Muscle layer of colon (tissue), 2 donors: ENCODE measurements around the gene CIDEC.
"Not testable (repeated sequence)": the region's sequence is repeated elsewhere in the genome, so short reads cannot be mapped to it uniquely, and the experiment has no call there.

Experiments used
- H3K27ac ChIP-seq: one replicate; pipeline ENCODE4 v1.7.0; 2013; ENCODE audit warnings: low read depth, mild to moderate bottlenecking, low read length, moderate library complexity
- H3K27me3 ChIP-seq, 2 donors: one replicate each; pipeline ENCODE4 v1.7.0; 2013; ENCODE audit warnings: low read length in 2 of 2, mild to moderate bottlenecking in 2 of 2; ENCODE audit not compliant: insufficient read depth in 2 of 2, control insufficient read depth in 1 of 2
- H3K36me3 ChIP-seq: one replicate; pipeline ENCODE4 v1.7.0; 2013; ENCODE audit warnings: mild to moderate bottlenecking, low read length; ENCODE audit not compliant: insufficient read depth
- H3K4me1 ChIP-seq: one replicate; pipeline ENCODE4 v1.7.0; 2013; ENCODE audit warnings: mild to moderate bottlenecking, low read length; ENCODE audit not compliant: insufficient read depth
- H3K4me3 ChIP-seq, 2 donors: one replicate each; pipeline ENCODE4 v1.7.0; 2013; ENCODE audit warnings: low read length in 2 of 2, low read depth in 1 of 2, mild to moderate bottlenecking in 1 of 2, moderate library complexity in 1 of 2
- H3K9ac ChIP-seq: one replicate; pipeline ENCODE4 v1.7.0; 2013; ENCODE audit warnings: low read length
- H3K9me3 ChIP-seq: one replicate; pipeline ENCODE4 v1.7.0; 2013; ENCODE audit warnings: mild to moderate bottlenecking, low read length
- donor health status: abdominal sarcoma.
- donor health status: Adenocarcinoma of cecum.

Gene CIDEC

GRCh38 chr3:9899289-9899791 lies 19.3 kb upstream of the CIDEC start:
- peaks cover 8% of the 10 kb centered on the region for H3K4me1 ChIP-seq
- no peak overlapping the region for H3K27ac ChIP-seq
- H3K4me3 ChIP-seq, result no peak overlapping the region
- no peak overlapping the region for H3K9ac ChIP-seq
- no peaks in the 10 kb centered on the region for H3K27me3 ChIP-seq
- no peaks in the 10 kb centered on the region for H3K36me3 ChIP-seq
- H3K9me3 ChIP-seq, result no peaks in the 10 kb centered on the region

DNA sequence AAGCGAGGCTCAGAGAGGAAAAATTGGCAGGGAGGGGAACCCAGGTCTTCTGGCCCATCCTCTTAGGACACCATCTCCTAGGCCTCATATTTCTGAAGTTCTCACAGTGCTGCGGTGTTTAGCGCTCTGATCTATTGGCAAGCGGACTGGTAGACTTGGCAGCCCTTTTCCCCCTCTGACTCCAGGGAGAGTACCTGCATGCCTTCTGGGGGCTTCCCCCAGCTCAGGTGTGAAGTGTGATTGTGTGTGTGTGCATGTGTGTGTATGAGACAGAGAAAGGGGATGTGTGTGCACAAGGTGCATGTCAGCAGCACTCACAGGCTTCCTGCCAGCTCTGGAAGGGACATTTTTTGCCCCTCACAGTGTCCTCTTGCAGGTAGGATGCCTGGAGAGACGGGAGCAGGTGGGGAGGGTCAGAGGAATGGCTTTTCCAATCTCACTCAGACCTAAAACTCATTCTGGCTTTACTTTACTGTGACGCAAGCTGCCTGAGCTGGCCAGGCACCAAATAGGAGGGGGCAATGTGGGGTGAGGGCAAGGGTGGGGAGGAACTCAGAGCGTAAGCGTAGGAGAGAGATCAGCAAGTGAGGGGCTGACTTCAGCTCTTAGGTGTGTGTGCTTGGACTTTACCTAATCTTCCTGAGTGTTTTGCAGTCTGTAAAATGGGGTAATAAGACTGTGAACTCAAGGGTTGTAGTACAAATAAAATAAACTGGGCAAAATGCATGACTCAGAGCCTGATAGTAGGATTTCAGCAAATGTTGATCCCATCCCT lies 18.6 kb upstream of the CIDEC start:
- no peak overlapping the region for H3K27ac ChIP-seq
- H3K4me3 ChIP-seq, result no peak overlapping the region

DNA sequence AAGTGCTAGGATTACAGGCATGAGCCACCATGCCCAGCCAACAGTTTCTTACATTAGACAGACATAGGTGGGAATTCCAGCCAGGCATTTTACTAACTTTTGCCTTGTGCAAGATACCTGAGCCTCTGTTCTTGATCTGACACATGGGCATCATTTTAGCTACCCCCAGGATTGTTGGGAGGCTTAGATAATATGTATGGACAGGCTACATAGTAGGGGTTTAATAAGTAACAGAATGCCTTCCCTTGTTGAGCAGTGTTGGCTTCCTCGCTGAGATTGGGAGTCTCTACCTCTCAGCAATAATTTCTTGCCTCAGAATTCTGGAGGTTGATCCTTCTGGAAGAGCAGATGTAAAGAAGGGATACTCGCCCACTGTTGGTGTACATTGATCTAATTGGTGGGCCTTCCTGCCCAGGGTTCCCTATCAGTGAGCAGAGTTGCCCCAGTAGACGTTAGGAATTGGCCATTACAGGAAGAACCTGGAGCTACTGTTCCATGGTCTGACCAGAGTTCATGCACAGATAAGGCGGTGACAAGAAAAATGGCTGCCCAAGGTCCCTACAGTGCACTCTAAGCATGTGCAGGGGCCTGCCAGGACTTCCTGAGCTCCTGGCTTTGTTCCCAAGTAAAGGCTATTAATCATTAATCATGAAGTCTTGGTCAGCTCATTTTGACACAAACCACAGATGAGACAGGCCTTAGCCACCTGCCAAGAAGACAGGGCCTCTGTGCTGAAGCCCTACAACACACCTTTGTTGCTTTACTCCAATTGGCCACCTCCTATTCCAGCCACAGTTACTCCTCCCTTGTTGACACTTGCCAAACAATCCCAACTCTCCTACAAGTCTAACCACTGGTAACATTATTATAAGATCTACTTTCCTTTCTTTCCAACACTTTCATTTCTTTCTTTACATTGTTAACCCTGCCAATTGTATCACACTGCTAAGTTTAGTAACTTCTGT lies 17.6 kb upstream of the CIDEC start:
- Histone ChIP-seq H3K4me3 (no peak overlapping the region), H3K9ac (no peak overlapping the region), H3K9me3 (no peaks in the 10 kb centered on the region), H3K27ac (no peak overlapping the region), H3K36me3 (peaks cover 12% of the 10 kb centered on the region), H3K27me3 (no peaks in the 10 kb centered on the region), H3K4me1 (peaks cover 8% of the 10 kb centered on the region)

More for the DNA sequence above, 18.6 kb upstream of the CIDEC start:
- Histone ChIP-seq H3K36me3 (peaks cover 2% of the 10 kb centered on the region), H3K4me1 (peaks cover 8% of the 10 kb centered on the region), H3K9ac (no peak overlapping the region), H3K27me3 (no peaks in the 10 kb centered on the region), H3K9me3 (no peaks in the 10 kb centered on the region)

GRCh38 chr3:9896755-9897407 lies 16.8 kb upstream of the CIDEC start:
- H3K4me1 ChIP-seq, H3K4me3 ChIP-seq, H3K27me3 ChIP-seq, H3K9me3 ChIP-seq, H3K27ac ChIP-seq, H3K9ac ChIP-seq: not testable (repeated sequence)
- peaks cover 12% of the 10 kb centered on the region for H3K36me3 ChIP-seq

DNA sequence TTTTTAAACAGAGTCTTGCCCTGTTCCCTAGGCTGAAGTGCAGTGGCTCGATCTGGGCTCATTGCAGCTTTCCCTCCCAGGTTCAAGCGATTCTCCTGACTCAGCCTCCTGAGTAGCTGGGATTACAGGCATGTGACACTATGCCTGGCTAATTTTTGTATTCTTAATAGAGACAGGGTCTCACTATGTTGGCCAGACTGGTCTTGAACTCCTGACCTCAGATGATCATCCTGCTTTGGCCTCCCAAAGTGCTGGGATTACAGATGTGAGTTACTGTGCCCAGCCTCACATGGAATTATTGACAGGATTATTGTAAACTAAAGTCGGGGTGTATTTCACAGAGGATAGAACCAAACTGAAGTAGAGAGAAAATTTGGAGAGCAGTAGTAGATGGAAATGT lies 15.7 kb upstream of the CIDEC start:
- not testable (repeated sequence) for H3K9me3 ChIP-seq, H3K27me3 ChIP-seq, H3K4me3 ChIP-seq, H3K27ac ChIP-seq, H3K9ac ChIP-seq
- peaks cover 11% of the 10 kb centered on the region for H3K4me1 ChIP-seq
- H3K36me3 ChIP-seq, result peaks cover 12% of the 10 kb centered on the region

- Histone ChIP-seq H3K27me3 (no peaks in the 10 kb centered on the region), H3K4me3 (no peak overlapping the region), H3K9me3 (no peaks in the 10 kb centered on the region), H3K27ac (no peak overlapping the region), H3K4me1 (peaks cover 17% of the 10 kb centered on the region), H3K36me3 (peaks cover 12% of the 10 kb centered on the region), H3K9ac (no peak overlapping the region)
Observed at GRCh38 chr3:9893739-9894138, 13.7 kb upstream of the CIDEC start.

- Histone ChIP-seq H3K4me3 (peak overlapping the region; percentile 85 to 86), H3K27ac (peak overlapping the region; percentile 87), H3K27me3 (no peaks in the 10 kb centered on the region), H3K9ac (peak overlapping the region; percentile 95), H3K36me3 (peaks cover 12% of the 10 kb centered on the region), H3K4me1 (peaks cover 9% of the 10 kb centered on the region), H3K9me3 (no peaks in the 10 kb centered on the region)
Observed at GRCh38 chr3:9891072-9891622, 11.1 kb upstream of the CIDEC start.

GRCh38 chr3:9890249-9891071 lies 10.4 kb upstream of the CIDEC start, which contains the start of gene JAGN1:
Gene JAGN1, plus strand, starts transcription at chr3:9890610. Its CDS starts 113 bp downstream, at chr3:9890723.
- Histone ChIP-seq H3K9me3 (no peaks in the 10 kb centered on the region), H3K36me3 (peaks cover 12% of the 10 kb centered on the region), H3K4me3 (peak within 1 kb of the TSS; percentile 85 to 86), H3K27ac (peak within 1 kb of the TSS; percentile 87), H3K27me3 (no peaks in the 10 kb centered on the region), H3K9ac (peak within 1 kb of the TSS; percentile 95), H3K4me1 (peaks cover 9% of the 10 kb centered on the region)

DNA sequence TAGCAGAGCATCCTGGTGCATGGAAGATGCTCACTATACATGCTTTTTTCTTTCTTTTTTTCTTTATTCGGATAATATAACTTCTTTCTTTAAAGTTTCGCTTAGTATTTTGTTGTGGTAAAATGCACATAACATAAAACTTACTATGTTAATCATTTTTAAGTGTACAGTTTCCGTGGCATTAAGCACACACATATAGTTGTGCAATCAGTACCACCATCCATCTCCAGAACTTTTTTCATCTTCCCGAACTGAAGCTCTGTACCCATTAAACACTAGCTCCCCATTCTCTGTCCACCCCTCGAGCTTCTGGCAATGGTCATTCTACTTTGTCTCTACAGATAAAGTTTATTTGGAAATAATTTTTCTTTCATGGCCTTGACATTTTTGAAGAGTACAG lies 9.4 kb upstream of the CIDEC start:
- no peak overlapping the region for H3K27ac ChIP-seq
- peaks cover 12% of the 10 kb centered on the region for H3K36me3 ChIP-seq
- H3K27me3 ChIP-seq, result no peaks in the 10 kb centered on the region
- peaks cover 9% of the 10 kb centered on the region for H3K4me1 ChIP-seq
- no peak overlapping the region for H3K4me3 ChIP-seq
- H3K9ac ChIP-seq, result no peak overlapping the region
- no peaks in the 10 kb centered on the region for H3K9me3 ChIP-seq

- Histone ChIP-seq H3K27ac (no peak overlapping the region), H3K36me3 (peaks cover 9% of the 10 kb centered on the region), H3K9ac (no peak overlapping the region), H3K27me3 (no peaks in the 10 kb centered on the region), H3K4me3 (no peak overlapping the region), H3K4me1 (peaks cover 9% of the 10 kb centered on the region), H3K9me3 (no peaks in the 10 kb centered on the region)
Observed at GRCh38 chr3:9888540-9888939, 8.5 kb upstream of the CIDEC start.
